Mesenchymal stem cell (in vitro differentiated cells and primary cell): Measurements from ENCODE around the gene KIF25.
A peak's percentile ranks its signal among the peaks of the same experiment; 100 is the strongest.

Experiments used
- DNase-seq: peaks from one replicate; pipeline ENCODE4 v3.0.0-alpha.2; 2013
- H2AFZ ChIP-seq: one replicate; pipeline ENCODE4 v1.6.1; 2013; ENCODE audit warnings: low read depth, mild to moderate bottlenecking, control low read depth, inconsistent platforms, low read length, moderate library complexity
- H2AK5ac ChIP-seq: 2 replicates; pipeline ENCODE4 v1.6.1; 2013; ENCODE audit warnings: low read length, moderate library complexity, mild to moderate bottlenecking, inconsistent platforms; ENCODE audit not compliant: severe bottlenecking
- H2BK120ac ChIP-seq: one replicate; pipeline ENCODE4 v1.6.1; 2013; ENCODE audit warnings: low read depth, mild to moderate bottlenecking, inconsistent platforms, low read length, moderate library complexity
- H2BK12ac ChIP-seq, 2 experiments: one replicate each; pipeline ENCODE4 v1.6.1; 2013; ENCODE audit warnings: inconsistent platforms in 2 of 2, low read length in 2 of 2, mild to moderate bottlenecking in 2 of 2, moderate library complexity in 2 of 2, control low read depth in 1 of 2
- H2BK15ac ChIP-seq: one replicate; pipeline ENCODE4 v1.6.1; 2013; ENCODE audit warnings: mild to moderate bottlenecking, low read depth, inconsistent platforms; ENCODE audit not compliant: poor library complexity, severe bottlenecking
- H2BK5ac ChIP-seq: 2 replicates; pipeline ENCODE4 v1.6.1; 2013; ENCODE audit warnings: low read depth, mild to moderate bottlenecking, low read length, control low read depth, inconsistent platforms; ENCODE audit not compliant: poor library complexity, severe bottlenecking
- H3K14ac ChIP-seq, 2 experiments: one replicate each; pipeline ENCODE4 v1.6.1; 2013; ENCODE audit warnings: inconsistent platforms in 2 of 2, low read length in 2 of 2, control low read depth in 1 of 2, mild to moderate bottlenecking in 1 of 2, moderate library complexity in 1 of 2
- H3K18ac ChIP-seq, 2 experiments: one replicate each; pipeline ENCODE4 v1.6.1; 2013; ENCODE audit warnings: inconsistent platforms in 2 of 2, low read length in 2 of 2, control low read depth in 1 of 2, low read depth in 1 of 2, mild to moderate bottlenecking in 1 of 2
- H3K23ac ChIP-seq, 2 experiments: one replicate each; pipeline ENCODE4 v1.6.1; 2013; ENCODE audit warnings: inconsistent platforms in 2 of 2, low read length in 2 of 2, mild to moderate bottlenecking in 2 of 2, moderate library complexity in 2 of 2, control low read depth in 1 of 2
- H3K27ac ChIP-seq: 2 replicates; pipeline ENCODE4 v1.5.1; 2013; ENCODE audit warnings: mild to moderate bottlenecking, moderate library complexity, low read length, control low read depth, inconsistent platforms; ENCODE audit not compliant: poor library complexity, severe bottlenecking
- H3K27me3 ChIP-seq, 2 experiments: 2 replicates each; pipeline versions ENCODE4 v1.6.1 to v1.7.0; 2013; ENCODE audit warnings: low read length in 2 of 2, mild to moderate bottlenecking in 2 of 2, moderate library complexity in 2 of 2, control low read depth in 1 of 2, inconsistent platforms in 1 of 2; ENCODE audit not compliant: control insufficient read depth in 1 of 2, insufficient read depth in 1 of 2
- H3K36me3 ChIP-seq, 2 experiments: 2 replicates each; pipeline versions ENCODE4 v1.6.1 to v1.7.0; 2013; ENCODE audit warnings: low read length in 2 of 2, control low read depth in 1 of 2, inconsistent platforms in 1 of 2, low read depth in 1 of 2, mild to moderate bottlenecking in 1 of 2; ENCODE audit not compliant: insufficient read depth in 2 of 2, control insufficient read depth in 1 of 2
- H3K4ac ChIP-seq, 2 experiments: one replicate each; pipeline ENCODE4 v1.6.1; 2013; ENCODE audit warnings: inconsistent platforms in 2 of 2, low read length in 2 of 2, mild to moderate bottlenecking in 2 of 2, moderate library complexity in 2 of 2, control low read depth in 1 of 2, low read depth in 1 of 2
- H3K4me1 ChIP-seq: 2 replicates; pipeline ENCODE4 v1.6.1; 2013; ENCODE audit warnings: low read depth, low read length, control low read depth; ENCODE audit not compliant: control insufficient read depth, insufficient read depth
- H3K4me2 ChIP-seq: 2 replicates; pipeline ENCODE4 v1.6.1; 2013; ENCODE audit warnings: low read length, mild to moderate bottlenecking, inconsistent platforms; ENCODE audit not compliant: poor library complexity, severe bottlenecking
- H3K4me3 ChIP-seq, 2 experiments: 2 replicates each; pipeline versions ENCODE4 v1.5.1 to v1.7.0; 2013; ENCODE audit warnings: low read length in 2 of 2, mild to moderate bottlenecking in 2 of 2, control low read depth in 1 of 2, low read depth in 1 of 2; ENCODE audit not compliant: insufficient read depth in 1 of 2
- H3K79me1 ChIP-seq: replicated peaks from 2 replicates; pipeline ENCODE4 v1.6.1; 2013; ENCODE audit warnings: mild to moderate bottlenecking, control low read depth, low read length, inconsistent platforms; ENCODE audit not compliant: poor library complexity, severe bottlenecking
- H3K9ac ChIP-seq: 2 replicates; pipeline ENCODE4 v1.7.0; 2013; ENCODE audit warnings: mild to moderate bottlenecking, low read length, moderate library complexity
- H3K9me3 ChIP-seq: 2 replicates; pipeline ENCODE4 v1.7.0; 2013; ENCODE audit warnings: mild to moderate bottlenecking, low read length; ENCODE audit not compliant: control insufficient read depth
- H4K8ac ChIP-seq: one replicate; pipeline ENCODE4 v1.6.1; 2013; ENCODE audit warnings: inconsistent platforms, mild to moderate bottlenecking, low read length, moderate library complexity
- H4K91ac ChIP-seq: one replicate; pipeline ENCODE4 v1.6.1; 2013; ENCODE audit warnings: mild to moderate bottlenecking, low read length, inconsistent platforms
- WGBS: methylation state at CpG from one replicate; pipeline ENCODE4 v1.1.7; 2013; ENCODE audit warnings: mixed read lengths; 5-methylcytosine and 5-hydroxymethylcytosine counted together

The KIF25 gene

DNA sequence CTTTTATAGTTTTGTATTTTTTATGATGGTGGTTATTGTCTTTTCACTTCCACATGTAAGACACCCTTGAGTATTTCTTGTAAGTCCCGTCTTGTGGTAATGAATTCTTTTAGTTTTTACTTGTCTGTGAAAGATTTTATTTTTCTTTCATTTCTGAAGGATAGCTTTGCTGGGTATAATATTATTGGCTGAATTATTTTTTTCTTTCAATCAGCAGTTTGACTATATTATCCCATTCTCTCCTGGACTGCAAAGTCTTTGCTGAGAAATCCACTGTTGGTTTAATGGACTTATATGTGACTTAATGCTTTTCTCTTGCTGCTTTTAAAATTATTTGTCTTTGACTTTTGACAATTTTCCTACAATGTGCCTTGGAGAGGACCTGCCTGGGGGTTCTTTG is 13.8 kb downstream of the KIF25 start:
- H3K4ac ChIP-seq, result no peak overlapping the region
- H3K23ac ChIP-seq, result no peak overlapping the region
- H3K4me1 ChIP-seq, result peaks cover 3% of the 10 kb centered on the region
- H3K4me2 ChIP-seq, result no peak overlapping the region
- H3K18ac ChIP-seq, result no peak overlapping the region
- no peaks in the 10 kb centered on the region for H3K79me1 ChIP-seq
- H3K27ac ChIP-seq, result no peak overlapping the region
- H3K9me3 ChIP-seq, result peaks cover 74% of the 10 kb centered on the region
- no peak overlapping the region for H3K9ac ChIP-seq
- no peak overlapping the region for H2BK15ac ChIP-seq
- no CpG with 5 or more reads among the region's 1 CpG for WGBS
- H2BK5ac ChIP-seq, result no peak overlapping the region
- no peak for DNase-seq
- peaks cover 0 to 9% of the 10 kb centered on the region in 2 experiments for H3K27me3 ChIP-seq
- H4K8ac ChIP-seq, result no peak overlapping the region
- no peak overlapping the region for H2BK120ac ChIP-seq
- H3K14ac ChIP-seq, result no peak overlapping the region
- H2AK5ac ChIP-seq, result no peak overlapping the region
- no peak overlapping the region for H3K4me3 ChIP-seq
- no peaks in the 10 kb centered on the region for H3K36me3 ChIP-seq
- H4K91ac ChIP-seq, result no peak overlapping the region
- no peak overlapping the region for H2BK12ac ChIP-seq
- no peak overlapping the region for H2AFZ ChIP-seq

GRCh38 chr6:168012431-168013249 is 15.2 kb downstream of the KIF25 start:
- no peaks in the 10 kb centered on the region for H3K4me1 ChIP-seq
- 90% methylated on average over 13 of the region's 13 CpGs for WGBS
- no peak overlapping the region for H2BK5ac ChIP-seq
- no peak overlapping the region for H2AK5ac ChIP-seq
- DNase-seq, result no peak
- H3K14ac ChIP-seq, result no peak overlapping the region
- H3K18ac ChIP-seq, result no peak overlapping the region
- no peak overlapping the region for H3K9ac ChIP-seq
- no peak overlapping the region for H4K8ac ChIP-seq
- peaks cover 76% of the 10 kb centered on the region for H3K9me3 ChIP-seq
- H3K4me2 ChIP-seq, result no peak overlapping the region
- no peak overlapping the region for H3K27ac ChIP-seq
- H2BK15ac ChIP-seq, result no peak overlapping the region
- no peak overlapping the region for H3K4ac ChIP-seq
- H3K27me3 ChIP-seq, result peaks cover 0 to 11% of the 10 kb centered on the region in 2 experiments
- H3K36me3 ChIP-seq, result no peaks in the 10 kb centered on the region
- no peak overlapping the region for H3K23ac ChIP-seq
- H2BK120ac ChIP-seq, result no peak overlapping the region
- H3K79me1 ChIP-seq, result no peaks in the 10 kb centered on the region
- no peak overlapping the region for H2BK12ac ChIP-seq
- no peak overlapping the region for H2AFZ ChIP-seq
- no peak overlapping the region for H3K4me3 ChIP-seq
- H4K91ac ChIP-seq, result peak overlapping the region; percentile 52

DNA sequence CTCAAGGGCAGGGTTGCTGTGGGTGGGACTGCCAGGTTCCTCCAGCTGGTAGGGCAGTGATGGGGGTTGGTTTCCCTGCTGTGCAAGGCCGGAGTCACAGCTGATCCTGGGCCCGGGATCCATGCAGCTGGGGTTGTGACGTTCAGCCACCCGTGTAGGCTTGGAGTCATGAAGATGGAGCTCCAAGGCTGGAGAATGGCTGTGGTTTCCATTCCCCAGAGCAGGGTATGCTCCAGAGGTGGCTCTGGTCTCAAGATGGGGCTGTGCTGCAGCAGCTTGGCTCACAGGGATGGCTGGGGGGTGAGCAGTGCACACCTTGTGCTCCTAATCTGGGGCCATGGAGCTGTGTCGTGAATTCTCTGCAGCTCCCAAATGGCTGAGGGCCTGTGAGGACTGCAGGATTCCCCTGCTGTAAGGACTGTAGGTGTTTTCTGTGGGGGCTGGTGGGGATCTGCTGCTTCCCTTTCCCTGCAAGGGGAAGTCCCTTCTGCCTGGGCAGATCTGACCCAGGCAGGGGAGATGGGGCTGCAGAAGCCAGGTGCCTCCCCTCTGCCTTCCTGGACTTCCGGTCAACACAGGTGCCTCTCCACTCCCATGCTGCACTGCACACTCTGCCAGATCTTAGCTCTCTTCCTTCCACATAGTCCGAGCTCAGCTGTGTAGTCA is 15.9 kb downstream of the KIF25 start:
- no peak overlapping the region for H2BK120ac ChIP-seq
- no peak overlapping the region for H3K4me3 ChIP-seq
- 89% methylated on average over 7 of the region's 7 CpGs for WGBS
- H3K18ac ChIP-seq, result no peak overlapping the region
- H2BK5ac ChIP-seq, result no peak overlapping the region
- H2AK5ac ChIP-seq, result no peak overlapping the region
- H3K27me3 ChIP-seq, result peaks cover 0 to 13% of the 10 kb centered on the region in 2 experiments
- H2BK12ac ChIP-seq, result peak overlapping the region in 1 of 2 experiments; percentile 22
- H3K79me1 ChIP-seq, result no peaks in the 10 kb centered on the region
- no peak overlapping the region for H3K14ac ChIP-seq
- no peak overlapping the region for H3K23ac ChIP-seq
- no peak overlapping the region for H3K9ac ChIP-seq
- no peak overlapping the region for H3K4ac ChIP-seq
- H2BK15ac ChIP-seq, result no peak overlapping the region
- no peak overlapping the region for H4K91ac ChIP-seq
- peaks cover 70% of the 10 kb centered on the region for H3K9me3 ChIP-seq
- DNase-seq, result no peak
- no peak overlapping the region for H3K4me2 ChIP-seq
- H3K36me3 ChIP-seq, result no peaks in the 10 kb centered on the region
- H2AFZ ChIP-seq, result no peak overlapping the region
- H3K27ac ChIP-seq, result no peak overlapping the region
- no peak overlapping the region for H4K8ac ChIP-seq
- H3K4me1 ChIP-seq, result no peaks in the 10 kb centered on the region

GRCh38 chr6:168014428-168014827 is 17.0 kb downstream of the KIF25 start:
- Histone ChIP-seq H3K4ac (no peak overlapping the region), H3K4me3 (no peak overlapping the region), H3K36me3 (no peaks in the 10 kb centered on the region), H3K14ac (no peak overlapping the region), H2AK5ac (no peak overlapping the region), H4K91ac (no peak overlapping the region), H4K8ac (no peak overlapping the region), H2BK15ac (no peak overlapping the region), H3K27me3 (peaks cover 0 to 16% of the 10 kb centered on the region in 2 experiments), H3K4me1 (no peaks in the 10 kb centered on the region), H3K4me2 (no peak overlapping the region), H3K9me3 (peaks cover 67% of the 10 kb centered on the region), H2AFZ (no peak overlapping the region), H2BK120ac (no peak overlapping the region), H3K27ac (no peak overlapping the region), H3K18ac (no peak overlapping the region), H3K79me1 (no peaks in the 10 kb centered on the region), H2BK5ac (no peak overlapping the region), H3K23ac (no peak overlapping the region), H2BK12ac (no peak overlapping the region), H3K9ac (no peak overlapping the region)
- DNase-seq, result no peak
- 96% methylated on average over 5 of the region's 6 CpGs for WGBS
